ENCODE results near the gene DGKB.
"Not testable (repeated sequence)": the region's sequence is repeated elsewhere in the genome, so short reads cannot be mapped to it uniquely, and the experiment has no call there.

DGKB gene

DNA sequence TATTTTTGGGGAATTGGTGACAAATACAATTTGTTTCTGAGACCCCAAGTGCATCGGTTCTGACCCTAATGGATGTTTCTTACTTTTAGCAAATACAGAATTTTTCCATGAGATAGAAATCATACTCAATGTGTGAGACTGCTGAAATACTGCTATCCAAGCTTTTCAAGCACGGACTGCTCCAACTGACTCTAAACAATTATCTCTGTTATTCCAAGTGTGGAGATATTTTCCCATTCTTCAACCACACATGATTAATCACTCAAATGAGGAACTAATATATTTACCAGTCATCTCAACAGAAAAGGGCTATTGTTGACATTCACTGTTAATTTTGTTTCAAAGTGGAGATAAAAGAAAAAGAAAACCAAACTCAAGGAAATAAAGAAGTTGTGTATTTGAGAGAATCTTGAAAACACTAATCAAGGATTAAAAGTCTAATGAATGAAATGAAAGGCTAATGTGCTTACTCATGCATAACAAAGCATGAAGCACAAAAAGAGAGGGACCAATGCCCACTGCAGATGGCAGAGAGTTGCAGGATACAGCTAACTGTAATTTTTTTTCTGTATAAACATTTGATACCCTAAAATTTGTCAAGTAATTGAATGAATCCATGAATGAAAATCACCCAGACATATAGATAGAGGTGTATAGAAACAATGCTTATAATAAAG is 423.6 kb downstream of the DGKB start:
- no peak for DNase-seq (ENCODE audit: low read depth in 1 of 2, low spot score in 1 of 2)
- no peak overlapping the region for H3K27ac ChIP-seq (replicated peaks)
- TF ChIP-seq, protein P1, sequence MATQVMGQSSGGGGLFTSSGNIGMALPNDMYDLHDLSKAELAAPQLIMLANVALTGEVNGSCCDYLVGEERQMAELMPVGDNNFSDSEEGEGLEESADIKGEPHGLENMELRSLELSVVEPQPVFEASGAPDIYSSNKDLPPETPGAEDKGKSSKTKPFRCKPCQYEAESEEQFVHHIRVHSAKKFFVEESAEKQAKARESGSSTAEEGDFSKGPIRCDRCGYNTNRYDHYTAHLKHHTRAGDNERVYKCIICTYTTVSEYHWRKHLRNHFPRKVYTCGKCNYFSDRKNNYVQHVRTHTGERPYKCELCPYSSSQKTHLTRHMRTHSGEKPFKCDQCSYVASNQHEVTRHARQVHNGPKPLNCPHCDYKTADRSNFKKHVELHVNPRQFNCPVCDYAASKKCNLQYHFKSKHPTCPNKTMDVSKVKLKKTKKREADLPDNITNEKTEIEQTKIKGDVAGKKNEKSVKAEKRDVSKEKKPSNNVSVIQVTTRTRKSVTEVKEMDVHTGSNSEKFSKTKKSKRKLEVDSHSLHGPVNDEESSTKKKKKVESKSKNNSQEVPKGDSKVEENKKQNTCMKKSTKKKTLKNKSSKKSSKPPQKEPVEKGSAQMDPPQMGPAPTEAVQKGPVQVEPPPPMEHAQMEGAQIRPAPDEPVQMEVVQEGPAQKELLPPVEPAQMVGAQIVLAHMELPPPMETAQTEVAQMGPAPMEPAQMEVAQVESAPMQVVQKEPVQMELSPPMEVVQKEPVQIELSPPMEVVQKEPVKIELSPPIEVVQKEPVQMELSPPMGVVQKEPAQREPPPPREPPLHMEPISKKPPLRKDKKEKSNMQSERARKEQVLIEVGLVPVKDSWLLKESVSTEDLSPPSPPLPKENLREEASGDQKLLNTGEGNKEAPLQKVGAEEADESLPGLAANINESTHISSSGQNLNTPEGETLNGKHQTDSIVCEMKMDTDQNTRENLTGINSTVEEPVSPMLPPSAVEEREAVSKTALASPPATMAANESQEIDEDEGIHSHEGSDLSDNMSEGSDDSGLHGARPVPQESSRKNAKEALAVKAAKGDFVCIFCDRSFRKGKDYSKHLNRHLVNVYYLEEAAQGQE (IDR thresholded peaks at IDR 0.05; ENCODE audit: insufficient replicate concordance, low read depth), result no peak
- TF ChIP-seq POLR2AphosphoS5 (IDR thresholded peaks at IDR 0.05; ENCODE audit: low read depth) (no peak), SPI1 (IDR thresholded peaks at IDR 0.05; ENCODE audit: borderline replicate concordance, low read depth) (no peak), GABPA (IDR thresholded peaks at IDR 0.05; ENCODE audit: low read depth) (no peak)
- TF ChIP-seq, protein P2, sequence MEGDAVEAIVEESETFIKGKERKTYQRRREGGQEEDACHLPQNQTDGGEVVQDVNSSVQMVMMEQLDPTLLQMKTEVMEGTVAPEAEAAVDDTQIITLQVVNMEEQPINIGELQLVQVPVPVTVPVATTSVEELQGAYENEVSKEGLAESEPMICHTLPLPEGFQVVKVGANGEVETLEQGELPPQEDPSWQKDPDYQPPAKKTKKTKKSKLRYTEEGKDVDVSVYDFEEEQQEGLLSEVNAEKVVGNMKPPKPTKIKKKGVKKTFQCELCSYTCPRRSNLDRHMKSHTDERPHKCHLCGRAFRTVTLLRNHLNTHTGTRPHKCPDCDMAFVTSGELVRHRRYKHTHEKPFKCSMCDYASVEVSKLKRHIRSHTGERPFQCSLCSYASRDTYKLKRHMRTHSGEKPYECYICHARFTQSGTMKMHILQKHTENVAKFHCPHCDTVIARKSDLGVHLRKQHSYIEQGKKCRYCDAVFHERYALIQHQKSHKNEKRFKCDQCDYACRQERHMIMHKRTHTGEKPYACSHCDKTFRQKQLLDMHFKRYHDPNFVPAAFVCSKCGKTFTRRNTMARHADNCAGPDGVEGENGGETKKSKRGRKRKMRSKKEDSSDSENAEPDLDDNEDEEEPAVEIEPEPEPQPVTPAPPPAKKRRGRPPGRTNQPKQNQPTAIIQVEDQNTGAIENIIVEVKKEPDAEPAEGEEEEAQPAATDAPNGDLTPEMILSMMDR (IDR thresholded peaks at IDR 0.05; ENCODE audit: insufficient read depth, low read length), result no peak
- no peaks in the 10 kb centered on the region for H3K27me3 ChIP-seq (ENCODE audit: insufficient read depth, poor library complexity, severe bottlenecking)
- H3K4me3 ChIP-seq (replicated peaks; ENCODE audit: insufficient read depth, low read length), result no peak overlapping the region

DNA sequence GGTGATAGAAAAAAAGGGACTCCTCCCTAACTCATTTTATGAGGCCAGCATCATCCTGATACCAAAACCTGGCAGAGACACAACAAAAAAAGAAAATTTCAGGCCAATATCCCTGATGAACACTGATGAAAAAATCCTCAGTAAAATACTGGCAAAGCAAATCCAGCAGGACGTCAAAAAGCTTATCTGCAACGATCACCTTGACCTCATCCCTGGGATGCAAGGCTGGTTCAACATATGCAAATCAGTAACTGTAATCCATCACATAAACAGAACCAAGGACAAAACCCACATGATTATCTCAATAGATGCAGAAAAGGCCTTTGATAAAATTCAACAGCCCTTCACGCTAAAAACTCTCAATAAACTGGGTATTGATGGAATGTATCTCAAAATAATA is 440.8 kb downstream of the DGKB start:
- not testable (repeated sequence) for DNase-seq (ENCODE audit: low read depth in 1 of 2, low spot score in 1 of 2); H3K27me3 ChIP-seq (ENCODE audit: insufficient read depth, poor library complexity, severe bottlenecking); H3K4me3 ChIP-seq (replicated peaks; ENCODE audit: insufficient read depth, low read length); H3K27ac ChIP-seq (replicated peaks)

DNA sequence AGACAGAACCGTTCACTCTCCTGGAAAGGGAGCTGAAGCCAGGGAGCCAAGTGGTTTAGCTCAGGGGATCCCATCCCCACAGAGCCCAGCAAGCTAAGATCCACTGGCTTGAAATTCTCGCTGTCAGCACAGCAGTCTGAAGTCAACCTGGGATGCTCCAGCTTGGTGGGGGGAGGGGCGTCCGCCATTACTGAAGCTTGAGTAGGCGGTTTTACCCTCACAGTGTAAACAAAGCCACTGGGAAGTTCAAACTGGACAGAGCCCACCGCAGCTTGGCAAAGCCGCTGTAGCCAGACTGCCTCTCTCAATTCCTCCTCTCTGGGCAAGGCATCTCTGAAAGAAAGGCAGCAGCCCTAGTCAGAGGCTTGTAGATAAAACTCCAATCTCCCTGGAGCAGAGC is 443.7 kb downstream of the DGKB start:
- not testable (repeated sequence) for H3K27me3 ChIP-seq (ENCODE audit: insufficient read depth, poor library complexity, severe bottlenecking); H3K27ac ChIP-seq (replicated peaks); H3K4me3 ChIP-seq (replicated peaks; ENCODE audit: insufficient read depth, low read length); DNase-seq (ENCODE audit: low read depth in 1 of 2, low spot score in 1 of 2)

DNA sequence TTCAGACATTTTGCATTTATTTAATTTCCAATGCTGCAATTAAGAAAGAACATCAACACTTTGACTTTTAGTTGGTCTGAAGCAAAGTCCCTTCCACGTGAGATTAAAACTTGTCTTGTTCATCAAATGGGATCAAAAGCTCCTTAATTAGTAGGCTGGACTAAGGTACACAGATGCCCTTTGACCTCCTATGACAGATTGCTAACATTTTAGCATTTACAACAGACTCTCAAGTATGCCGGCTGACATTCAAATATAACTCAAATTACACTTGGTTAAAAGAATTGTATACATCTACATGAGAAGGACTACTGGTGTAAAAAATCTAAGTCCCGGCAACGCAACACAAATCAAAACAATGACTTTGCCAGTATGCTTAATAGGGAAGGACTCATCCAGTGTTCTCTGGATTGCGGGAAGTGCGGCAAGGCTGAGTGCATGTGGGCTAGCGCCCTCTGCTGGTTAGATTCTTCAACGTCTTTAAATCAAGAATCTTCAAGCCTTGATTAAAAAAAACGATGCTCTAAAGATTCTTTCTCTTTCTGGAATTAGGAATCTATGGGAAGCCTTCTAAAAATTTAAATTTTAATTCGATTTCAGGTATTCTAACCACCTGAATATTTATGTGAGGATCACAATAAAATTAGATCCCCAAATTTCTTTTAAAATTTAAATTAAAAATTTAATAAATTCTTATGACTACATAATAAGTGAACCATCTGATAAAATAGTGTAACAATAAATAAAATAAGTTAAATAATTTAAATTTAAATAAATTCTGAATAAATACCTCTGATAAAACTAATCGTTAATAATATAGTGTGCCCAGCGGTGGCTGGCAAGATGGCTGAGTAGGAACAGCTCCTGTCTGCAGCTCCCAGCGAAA is 444.7 kb downstream of the DGKB start:
- Histone ChIP-seq H3K27me3 (ENCODE audit: insufficient read depth, poor library complexity, severe bottlenecking) (no peaks in the 10 kb centered on the region), H3K27ac (replicated peaks) (no peak overlapping the region), H3K4me3 (replicated peaks; ENCODE audit: insufficient read depth, low read length) (no peak overlapping the region)
- TF ChIP-seq POLR2AphosphoS5 (IDR thresholded peaks at IDR 0.05; ENCODE audit: low read depth) (no peak), GABPA (IDR thresholded peaks at IDR 0.05; ENCODE audit: low read depth) (no peak), SPI1 (IDR thresholded peaks at IDR 0.05; ENCODE audit: borderline replicate concordance, low read depth) (peak; percentile 16; the same call in 1 of the 2 replicates)
- TF ChIP-seq, protein P1 (IDR thresholded peaks at IDR 0.05; ENCODE audit: insufficient replicate concordance, low read depth), result no peak
- TF ChIP-seq, protein P2 (IDR thresholded peaks at IDR 0.05; ENCODE audit: insufficient read depth, low read length), result peak; percentile 59
- DNase-seq (ENCODE audit: low read depth in 1 of 2, low spot score in 1 of 2), result peak; percentile 25 to 45
